ENCODE data around the gene AKR1E2.
A peak's percentile ranks its signal among the peaks of the same experiment; 100 is the strongest.

Gene AKR1E2

DNA sequence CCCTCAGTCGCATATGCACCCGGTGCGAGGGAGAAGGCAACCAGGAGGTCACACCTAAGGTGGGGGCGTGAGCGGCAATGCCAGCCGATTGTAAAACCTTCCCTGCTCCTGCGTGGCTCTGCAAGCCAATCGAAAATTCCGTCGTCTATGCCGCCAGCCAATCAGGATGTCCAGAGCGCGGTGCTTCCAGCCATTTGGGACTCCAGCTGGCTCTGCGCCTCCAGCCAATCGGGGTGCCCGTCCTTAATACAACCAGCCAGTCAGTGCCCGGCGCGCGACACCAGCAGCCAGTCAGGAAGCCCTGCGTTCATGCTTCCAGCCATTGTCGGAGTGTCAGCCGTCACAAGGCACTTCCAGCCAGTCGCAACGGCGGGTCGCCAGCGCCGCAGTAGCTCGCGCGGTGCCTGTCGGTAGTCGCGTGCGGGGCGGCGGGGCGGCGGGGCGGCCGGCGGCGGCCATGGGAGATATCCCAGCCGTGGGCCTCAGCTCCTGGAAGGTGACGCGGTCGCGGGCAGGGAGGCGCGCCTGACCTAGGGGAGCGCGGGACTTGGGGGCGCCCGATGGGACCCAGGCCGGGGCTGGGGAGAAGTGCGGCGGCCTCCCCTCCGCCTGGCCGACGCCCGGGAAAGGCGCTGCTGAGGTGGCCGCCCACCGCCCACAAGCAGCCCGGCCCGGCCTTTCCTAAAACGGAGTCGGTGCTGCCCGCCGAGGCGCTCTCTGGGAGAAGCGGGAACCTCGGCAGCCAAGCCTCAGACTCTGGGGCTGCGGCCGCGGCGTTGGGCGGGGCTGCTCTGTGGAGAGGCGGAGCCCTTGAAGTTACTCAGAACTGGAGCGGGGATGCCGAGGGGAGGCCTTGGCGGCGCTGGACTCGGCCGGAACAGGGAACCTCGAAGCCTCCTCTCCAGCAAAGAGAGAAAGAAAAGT is at the start of gene AKR1E2:
Gene AKR1E2, plus strand, starts transcription at position 340 of the 924 bp plus-strand sequence. Its CDS starts 118 bp downstream, at position 458.
- DNase-seq: peak; percentile 85

DNA sequence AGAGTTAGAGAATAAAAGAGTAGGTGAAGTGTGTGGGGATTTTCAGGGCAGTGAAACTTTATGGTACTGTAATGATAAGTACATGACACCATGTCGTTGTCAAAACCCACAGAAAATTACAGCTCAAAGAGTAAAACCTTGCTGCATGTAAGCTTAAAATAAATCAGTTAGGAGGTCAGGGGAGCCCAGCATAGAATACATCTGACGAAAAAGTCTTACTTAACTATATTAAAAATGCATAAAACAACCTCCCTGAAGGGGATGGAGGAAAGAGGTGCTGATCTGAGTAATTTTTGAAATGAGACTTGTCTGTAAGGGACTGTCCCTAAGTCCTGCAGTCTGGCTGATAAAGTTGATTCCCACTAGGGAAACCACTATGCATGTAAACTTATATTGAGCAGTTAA is 49.8 kb upstream of the AKR1E2 start:
- DNase-seq: no peak

GRCh38 chr10:4778761-4779160 is 47.2 kb upstream of the AKR1E2 start:
- no peak for DNase-seq

DNA sequence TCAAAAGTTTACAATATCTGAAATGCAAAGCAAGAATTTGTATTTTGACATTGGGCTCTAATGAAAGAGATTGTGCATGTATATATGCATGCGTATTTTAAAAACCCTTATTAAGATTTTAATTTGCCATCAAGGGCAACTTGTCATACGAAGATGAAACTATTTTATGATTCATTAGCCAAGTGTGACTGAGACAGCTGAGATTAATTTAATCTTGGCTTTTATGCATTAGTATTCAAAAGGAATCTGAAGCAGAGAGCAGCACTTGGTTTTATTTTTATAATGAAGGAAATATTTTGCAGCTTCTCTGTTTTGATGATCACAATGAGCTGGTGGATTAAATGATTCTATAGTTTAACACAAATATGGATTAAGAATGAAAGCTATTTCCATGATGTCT is 45.9 kb upstream of the AKR1E2 start:
- no peak for DNase-seq

DNA sequence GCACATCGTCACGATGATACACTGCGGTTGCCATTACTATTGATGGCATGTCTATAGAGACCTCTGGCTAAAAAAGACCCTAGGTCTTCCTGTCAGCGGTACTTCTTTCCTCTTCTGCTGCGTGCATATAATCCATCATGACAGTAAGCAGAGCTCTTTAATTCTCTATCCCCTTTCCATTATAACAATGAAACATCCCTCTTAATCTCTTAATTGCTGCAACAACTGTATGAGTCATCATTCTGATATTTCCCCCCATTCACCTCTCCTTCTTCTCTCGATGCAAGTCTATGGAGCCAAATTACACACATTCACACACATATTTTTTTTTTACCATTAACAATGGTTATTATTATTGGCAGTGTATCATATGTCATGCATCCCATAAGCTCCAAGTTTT is 45.2 kb upstream of the AKR1E2 start:
- DNase-seq: no peak

- no peak for DNase-seq
These were observed 44.1 kb upstream of the AKR1E2 start for GRCh38 chr10:4781955-4782354.

DNA sequence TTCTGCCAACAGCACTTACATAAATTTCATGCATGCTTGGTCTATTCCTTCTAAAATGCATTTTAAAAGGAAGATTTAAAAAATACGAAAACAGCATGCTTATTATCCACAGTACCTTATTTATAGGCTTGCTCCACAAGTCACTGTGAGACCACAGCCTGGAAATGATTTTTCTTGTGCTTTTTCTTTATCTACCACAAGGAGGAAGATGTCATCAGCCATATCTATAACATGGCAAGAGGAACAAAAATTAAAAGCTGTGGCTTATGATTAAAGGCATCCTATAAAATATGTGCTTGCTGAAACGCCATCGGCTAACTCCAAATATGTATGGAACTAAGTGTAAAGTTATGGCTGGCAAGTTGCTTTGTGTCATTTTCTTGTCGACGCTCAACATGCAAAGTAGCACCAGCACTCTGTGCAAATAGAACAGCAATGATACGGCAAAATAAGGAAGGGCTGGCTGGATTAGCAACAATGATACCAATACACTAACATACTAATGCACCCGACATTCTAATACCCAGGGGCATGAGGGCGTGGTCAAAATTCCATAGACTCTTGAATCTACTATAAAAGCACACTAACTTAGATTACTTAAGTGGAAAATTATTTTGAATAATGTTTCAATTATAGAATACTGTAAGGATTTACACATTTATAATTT is 41.2 kb upstream of the AKR1E2 start:
- DNase-seq: no peak

- no peak for DNase-seq
These were observed 39.8 kb upstream of the AKR1E2 start for GRCh38 chr10:4786043-4786839.

DNA sequence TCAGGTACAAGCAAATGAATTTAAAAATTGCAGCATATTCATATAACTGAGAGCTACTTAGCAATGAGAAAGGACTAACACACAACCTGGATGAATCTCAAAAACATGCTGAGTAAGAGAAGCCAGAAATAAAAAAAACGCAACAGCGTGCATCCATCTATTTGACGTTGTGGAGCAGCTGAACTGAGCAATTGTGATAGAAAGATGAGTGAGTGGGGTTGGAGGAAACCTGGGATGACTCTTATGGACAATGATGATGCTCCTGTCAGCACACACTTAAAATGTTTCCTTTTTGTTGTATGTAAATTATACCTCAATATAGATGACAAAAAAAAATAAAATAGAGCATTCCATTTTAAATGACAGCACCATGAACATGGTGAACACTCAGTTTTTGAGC is 36.0 kb upstream of the AKR1E2 start:
- DNase-seq: no peak

- DNase-seq: no peak
These were observed 35.1 kb upstream of the AKR1E2 start for GRCh38 chr10:4790922-4791321.

DNA sequence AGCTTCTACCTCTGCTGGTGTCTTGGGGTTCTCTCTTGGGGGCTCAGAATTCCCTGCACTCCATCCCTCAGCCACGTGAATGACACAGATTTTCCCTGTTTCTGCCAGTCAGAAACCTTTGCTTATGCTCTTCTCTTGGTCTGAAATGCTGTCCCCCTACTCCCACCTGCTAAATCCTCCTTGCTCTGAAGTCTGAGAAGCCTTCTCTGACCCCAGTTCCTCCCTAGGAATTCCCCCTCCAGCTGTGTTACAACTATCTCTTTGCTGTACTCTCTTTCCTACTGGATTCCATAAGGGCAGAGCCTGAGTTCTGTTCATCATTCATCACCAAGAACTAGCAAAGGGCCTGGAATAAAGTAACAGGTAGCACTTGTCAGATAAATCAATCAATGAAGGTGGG is 33.6 kb upstream of the AKR1E2 start:
- no peak for DNase-seq

DNA sequence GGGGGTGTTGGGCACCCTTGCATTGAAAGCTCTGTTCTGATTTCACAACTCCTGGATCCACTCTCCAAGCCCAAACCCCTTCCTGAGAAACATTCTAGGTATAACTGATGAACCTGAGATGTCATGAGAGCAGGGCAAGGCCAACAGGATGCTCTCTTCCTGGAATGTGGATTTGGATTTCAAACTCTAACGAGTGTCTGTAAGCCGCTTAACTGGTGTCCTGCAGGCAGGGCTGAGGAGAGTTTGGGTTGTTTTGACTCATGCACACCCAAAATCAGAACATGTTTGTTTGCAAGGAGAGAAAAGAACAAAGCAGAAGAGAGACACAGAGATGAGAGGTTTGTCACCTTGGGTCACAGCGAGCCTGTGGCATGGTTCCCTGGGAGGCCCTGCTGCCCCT is 24.6 kb upstream of the AKR1E2 start:
- DNase-seq: no peak

DNA sequence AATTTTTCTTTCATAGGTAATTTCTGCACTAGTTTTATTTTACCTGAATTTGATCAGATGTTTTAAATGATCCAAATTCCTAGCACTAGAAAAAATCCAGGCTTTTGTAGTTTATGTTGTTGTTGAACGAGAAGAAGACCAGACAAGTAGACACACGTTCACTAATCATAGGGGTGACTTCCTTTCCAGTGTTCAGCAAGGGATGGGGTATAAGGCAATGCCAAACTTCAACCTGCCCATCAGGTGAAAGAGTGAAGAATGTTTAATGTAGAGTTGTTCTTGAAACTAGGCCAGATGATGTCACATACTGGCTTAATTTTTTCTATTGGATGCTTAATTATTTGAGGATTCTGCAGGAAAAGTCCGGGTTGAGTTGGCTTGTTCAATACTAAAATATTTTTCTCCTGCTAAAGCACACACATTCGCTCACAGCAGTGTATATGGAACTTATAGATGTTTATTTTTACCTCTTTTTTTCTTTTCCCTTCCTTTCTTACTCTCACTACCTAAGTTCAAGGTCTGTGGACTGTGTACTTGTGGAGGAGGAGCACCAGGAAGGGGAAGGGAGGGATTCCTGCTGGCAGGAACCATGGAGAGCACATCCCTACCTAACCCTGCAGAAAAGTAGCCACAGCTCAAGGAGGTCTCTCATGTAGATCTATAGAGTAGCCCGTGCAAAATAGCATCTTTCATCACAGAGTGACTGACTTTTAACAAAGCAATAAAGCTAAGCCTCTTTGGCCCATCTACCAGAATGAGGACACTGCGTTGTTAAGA is 23.1 kb upstream of the AKR1E2 start:
- no peak for DNase-seq

GRCh38 chr10:4803822-4804221 is 22.2 kb upstream of the AKR1E2 start:
- DNase-seq: no peak

DNA sequence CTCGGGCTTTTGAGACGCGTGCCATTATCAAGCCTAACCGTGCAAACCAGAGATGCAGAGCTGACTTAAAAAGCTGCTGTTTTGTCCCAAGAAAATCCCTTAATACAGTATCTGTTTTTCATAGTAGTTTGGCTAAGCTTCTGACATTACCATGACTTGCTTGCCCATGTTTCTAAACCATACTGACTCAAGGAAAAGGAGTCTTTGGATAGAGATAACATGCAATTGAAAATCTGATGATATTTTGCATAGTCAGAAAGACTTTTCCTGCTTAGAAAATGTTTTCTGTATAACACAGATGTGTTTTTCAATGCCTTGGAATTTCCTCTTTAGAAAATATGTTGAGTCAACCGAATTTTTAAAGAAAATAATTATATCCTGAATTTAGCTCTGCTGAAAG is 21.5 kb upstream of the AKR1E2 start:
- DNase-seq: no peak

GRCh38 chr10:4806534-4806933 is 19.5 kb upstream of the AKR1E2 start:
- DNase-seq: no peak

GRCh38 chr10:4807761-4808507 is 18.1 kb upstream of the AKR1E2 start:
- DNase-seq: no peak

GRCh38 chr10:4809156-4809555 is 16.9 kb upstream of the AKR1E2 start:
- no peak for DNase-seq

DNA sequence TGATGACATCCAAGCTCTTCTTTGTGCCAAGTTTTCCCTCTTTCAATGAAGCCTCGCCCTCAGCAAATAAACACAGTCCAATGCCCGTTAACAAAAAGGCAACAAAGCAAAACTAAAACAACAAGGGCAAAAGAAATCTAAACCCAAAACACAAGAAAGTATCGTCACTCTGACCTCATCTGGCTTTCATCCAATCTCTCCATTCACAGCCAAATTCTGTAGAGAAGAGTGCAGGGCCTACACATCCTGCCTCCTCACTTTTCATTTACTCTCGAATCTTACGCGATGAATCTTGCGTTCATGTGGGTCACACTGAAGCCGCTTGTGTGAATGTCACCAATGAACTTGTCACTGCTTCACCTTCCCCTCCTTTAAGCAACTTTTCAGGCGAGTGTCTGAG is 15.9 kb upstream of the AKR1E2 start:
- DNase-seq: no peak

- DNase-seq: no peak
These were observed 14.0 kb upstream of the AKR1E2 start for GRCh38 chr10:4812046-4812445.

DNA sequence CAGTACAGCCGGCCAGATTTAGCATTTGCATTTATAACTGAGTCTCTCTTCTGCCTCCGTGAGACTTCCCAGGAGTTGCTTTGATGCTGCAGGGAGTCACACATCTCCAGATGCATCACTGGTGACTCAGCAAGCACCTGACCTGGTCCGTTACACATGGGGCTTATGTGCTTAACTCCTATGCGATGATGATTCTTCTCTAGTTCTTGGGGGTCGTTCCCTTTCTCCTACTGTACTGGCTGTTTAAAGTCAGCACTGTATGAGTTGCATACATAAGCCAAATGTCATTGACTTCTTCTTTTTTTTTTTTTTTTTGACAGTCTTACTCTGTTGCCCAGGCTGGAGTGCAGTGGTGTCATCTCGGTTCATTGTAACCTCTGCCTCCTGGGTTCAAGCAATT is 13.0 kb upstream of the AKR1E2 start:
- no peak for DNase-seq

- no peak for DNase-seq
These were observed 12.5 kb upstream of the AKR1E2 start for GRCh38 chr10:4813496-4813895.

Data from stimulated activated CD4-positive, alpha-beta T cell treated with anti-CD3 and anti-CD28 coated beads, Interleukin-4, amount 100 ng/mL, for 1 hour (primary cell).